Caco-2 (cell line): Measurements from ENCODE around the gene MRPL40. TPM values are rescaled to one million over a fixed set of nuclear protein-coding genes. Genes with fewer than 3 reads are reported as not detected.

Experiments
- BruUV-seq: library from RNA; stranded (reverse); fragments of 400-500 nt; replicated peaks from 2 replicates; lab custom pipeline; 2021; lab: Mats Ljungman, UMichigan
- CTCF ChIA-PET: fragments of 300-600 bp; sonication (Branson Sonifier 250); formaldehyde crosslinking; loops from one replicate; lab custom pipeline; 2022; ENCODE audit warnings: antibody characterized with exemption; lab: Charles Lee
- POLR2A ChIA-PET: fragments of 300-600 bp; sonication (Branson Sonifier 250); formaldehyde crosslinking; loops from one replicate; lab custom pipeline; 2022; ENCODE audit warnings: antibody characterized with exemption; lab: Charles Lee
- DNase-seq, 2 experiments: peaks; one replicate each; pipeline versions ENCODE4 v3.0.0 to v3.0.0-alpha.2; 2020 to 2022
- H3K27me3 ChIP-seq: replicated peaks from 2 replicates; pipeline ENCODE4 v1.6.0; 2011; ENCODE audit warnings: low read length; ENCODE audit not compliant: control insufficient read depth, insufficient read depth
- H3K36me3 ChIP-seq: 2 replicates; pipeline ENCODE4 v1.5.1; 2011; ENCODE audit warnings: low read length; ENCODE audit not compliant: control insufficient read depth, insufficient read depth
- H3K4me1 ChIP-seq: fragments of 250-450 bp; sonication (Bioruptor Pico); 2 replicates; pipeline ENCODE4 v1.5.1; 2020; ENCODE audit warnings: mild to moderate bottlenecking
- H3K4me3 ChIP-seq: 2 replicates; pipeline ENCODE4 v1.5.1; 2011; ENCODE audit warnings: low read depth, mild to moderate bottlenecking, control low read depth, low read length
- H3K9me3 ChIP-seq: fragments of 250-450 bp; sonication (Bioruptor Pico); 2 replicates; pipeline ENCODE4 v1.5.1; 2020; ENCODE audit warnings: mild to moderate bottlenecking, moderate library complexity
- H3K27ac Mint-ChIP-seq: one replicate; pipeline ENCODE4 v1.8.0; 2022; ENCODE audit warnings: mixed read lengths; ENCODE audit not compliant: unreplicated experiment
- H3K27me3 Mint-ChIP-seq: one replicate; pipeline ENCODE4 v1.8.0; 2022; ENCODE audit warnings: mixed read lengths; ENCODE audit not compliant: insufficient read depth, unreplicated experiment
- H3K36me3 Mint-ChIP-seq: one replicate; pipeline ENCODE4 v1.8.0; 2022; ENCODE audit warnings: mild to moderate bottlenecking, mixed read lengths; ENCODE audit not compliant: insufficient read depth, unreplicated experiment
- H3K4me1 Mint-ChIP-seq: one replicate; pipeline ENCODE4 v1.8.0; 2022; ENCODE audit warnings: low read depth, mixed read lengths; ENCODE audit not compliant: unreplicated experiment
- H3K4me3 Mint-ChIP-seq: one replicate; pipeline ENCODE4 v1.8.0; 2022; ENCODE audit warnings: mild to moderate bottlenecking, moderate library complexity, mixed read lengths; ENCODE audit not compliant: unreplicated experiment
- H3K9me3 Mint-ChIP-seq: one replicate; pipeline ENCODE4 v1.8.0; 2022; ENCODE audit warnings: mixed read lengths; ENCODE audit not compliant: unreplicated experiment
- intact Hi-C: fragments of 100-400 bp; cut with micrococcal nuclease; formaldehyde crosslinking; loops from one replicate; pipeline ENCODE4 v1.10.0; 2022; ENCODE audit not compliant: unreplicated experiment
- total RNA-seq: library from RNA; stranded (reverse); gene quantifications from 2 replicates; pipeline ENCODE4 v1.2.3, GENCODE V29; 2022
- TF ChIP-seq, protein P1 (sequence below), 2 experiments: fragments of 200-600 bp in 1 of 2; IDR thresholded peaks; 1 replicate in 1 of 2; 2 replicates in 1 of 2; pipeline versions ENCODE4 v1.5.1 to v1.8.0; 2011 to 2022; ENCODE audit warnings: antibody characterized with exemption in 1 of 2, control low read depth in 1 of 2, inconsistent platforms in 1 of 2, low read depth in 1 of 2, low read length in 1 of 2, mild to moderate bottlenecking in 1 of 2, moderate library complexity in 1 of 2; ENCODE audit not compliant: insufficient read depth in 1 of 2, severe bottlenecking in 1 of 2, unreplicated experiment in 1 of 2

The MRPL40 gene
- total RNA-seq, 1 experiment from 2014 or later, result 42.7 TPM

DNA sequence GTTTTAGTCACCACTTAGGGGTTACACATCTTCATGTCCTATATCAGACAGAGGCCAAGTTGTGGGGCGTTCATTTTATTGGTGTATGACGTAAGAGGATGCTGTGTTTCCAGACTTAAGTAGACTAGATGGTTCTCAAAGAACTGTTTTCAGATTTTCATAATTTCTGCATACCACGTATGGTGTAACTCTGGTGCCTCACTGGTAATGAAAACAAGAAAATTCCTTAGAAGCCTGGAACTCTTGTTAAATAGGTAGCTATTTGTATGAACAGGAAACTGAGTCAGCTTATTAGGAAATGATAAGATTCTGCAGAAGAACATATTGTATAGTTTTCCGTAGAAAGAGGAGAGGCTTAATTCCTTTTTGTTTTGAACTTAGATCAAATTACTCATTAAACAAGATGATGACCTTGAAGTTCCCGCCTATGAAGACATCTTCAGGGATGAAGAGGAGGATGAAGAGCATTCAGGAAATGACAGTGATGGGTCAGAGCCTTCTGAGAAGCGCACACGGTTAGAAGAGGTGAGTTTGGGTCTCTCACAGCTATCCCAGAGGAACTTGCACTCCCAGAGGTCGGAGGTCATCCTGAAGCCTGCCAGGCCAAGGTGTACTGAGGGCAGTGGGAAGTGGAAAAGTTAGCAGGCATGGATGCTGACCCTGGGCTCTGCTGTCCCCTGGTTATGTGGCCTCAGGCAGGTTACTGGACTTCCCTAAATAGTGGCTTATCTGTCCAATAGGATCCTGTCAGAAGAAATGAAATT is 51.3 kb downstream of the MRPL40 start:
- intact Hi-C loops, result no loop called here
- CTCF ChIA-PET, result no interaction called here

More for the DNA sequence above, 51.3 kb downstream of the MRPL40 start:
- H3K4me3 ChIP-seq, result no peak overlapping the region
- Mint-ChIP-seq H3K36me3 (peaks cover 62% of the 10 kb centered on the region), H3K9me3 (no peaks in the 10 kb centered on the region), H3K4me1 (peaks cover 9% of the 10 kb centered on the region), H3K27me3 (no peaks in the 10 kb centered on the region), H3K4me3 (no peak overlapping the region), H3K27ac (no peak overlapping the region)
- TF ChIP-seq, protein P1, sequence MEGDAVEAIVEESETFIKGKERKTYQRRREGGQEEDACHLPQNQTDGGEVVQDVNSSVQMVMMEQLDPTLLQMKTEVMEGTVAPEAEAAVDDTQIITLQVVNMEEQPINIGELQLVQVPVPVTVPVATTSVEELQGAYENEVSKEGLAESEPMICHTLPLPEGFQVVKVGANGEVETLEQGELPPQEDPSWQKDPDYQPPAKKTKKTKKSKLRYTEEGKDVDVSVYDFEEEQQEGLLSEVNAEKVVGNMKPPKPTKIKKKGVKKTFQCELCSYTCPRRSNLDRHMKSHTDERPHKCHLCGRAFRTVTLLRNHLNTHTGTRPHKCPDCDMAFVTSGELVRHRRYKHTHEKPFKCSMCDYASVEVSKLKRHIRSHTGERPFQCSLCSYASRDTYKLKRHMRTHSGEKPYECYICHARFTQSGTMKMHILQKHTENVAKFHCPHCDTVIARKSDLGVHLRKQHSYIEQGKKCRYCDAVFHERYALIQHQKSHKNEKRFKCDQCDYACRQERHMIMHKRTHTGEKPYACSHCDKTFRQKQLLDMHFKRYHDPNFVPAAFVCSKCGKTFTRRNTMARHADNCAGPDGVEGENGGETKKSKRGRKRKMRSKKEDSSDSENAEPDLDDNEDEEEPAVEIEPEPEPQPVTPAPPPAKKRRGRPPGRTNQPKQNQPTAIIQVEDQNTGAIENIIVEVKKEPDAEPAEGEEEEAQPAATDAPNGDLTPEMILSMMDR (IDR thresholded peaks at IDR 0.05; ENCODE audit: insufficient read depth in 1 of 2, low read depth in 1 of 2, low read length in 1 of 2, severe bottlenecking in 1 of 2, unreplicated experiment in 1 of 2), result no peak
- peaks cover 6% of the 10 kb centered on the region; the same call in 1 of the 2 replicates for H3K4me1 ChIP-seq
- no peak for DNase-seq
- no peaks in the 10 kb centered on the region for H3K9me3 ChIP-seq
- BruUV-seq, result no TSS peak
- H3K36me3 ChIP-seq, result 0 out of 2 replicates have a peak, but pooled peaks cover 2% of the 10 kb centered on the region
- POLR2A ChIA-PET, result no interaction called here
- H3K27me3 ChIP-seq, result no peaks in the 10 kb centered on the region

Other genes starting within 250 kb of the MRPL40 start
- 7.8 and 7.9 TPM in 2 replicates for gene CLTCL1, start 140.8 kb upstream of the MRPL40 start, total RNA-seq
- gene HIRA, start 812 bp upstream of the MRPL40 start, total RNA-seq, result 57.6 and 60.1 TPM in 2 replicates
- 30.7 and 36.1 TPM in 2 replicates for gene C22orf39, start 15.2 kb downstream of the MRPL40 start, total RNA-seq
- gene UFD1, start 46.6 kb downstream of the MRPL40 start, total RNA-seq, result 102 and 108 TPM in 2 replicates
- gene CDC45, start 47.4 kb downstream of the MRPL40 start, total RNA-seq, result 41.7 and 44.6 TPM in 2 replicates
- gene CLDN5, start 91.9 kb downstream of the MRPL40 start, total RNA-seq, result not detected in 2 replicates